T-helper 2 cell (primary cell): ENCODE data around the gene ABHD5.
A peak's percentile ranks its signal among the peaks of the same experiment; 100 is the strongest.

Experiments
- DNase-seq, 5 experiments: peaks; one replicate each; pipeline versions ENCODE4 v3.0.0 to v3.0.0-alpha.2; 2012 to 2022

ABHD5 gene

GRCh38 chr3:43759297-43759782, 68.6 kb downstream of the ABHD5 start:
- DNase-seq = no peak

- no peak for DNase-seq
Observed at GRCh38 chr3:43759938-43760337, 69.2 kb downstream of the ABHD5 start.

GRCh38 chr3:43760938-43761337, 70.2 kb downstream of the ABHD5 start:
- DNase-seq = no peak

- DNase-seq = no peak
Observed at GRCh38 chr3:43762451-43762850, 71.7 kb downstream of the ABHD5 start.

- no peak for DNase-seq
Observed at GRCh38 chr3:43764056-43764455, 73.3 kb downstream of the ABHD5 start.

GRCh38 chr3:43764471-43764870, 73.7 kb downstream of the ABHD5 start:
- no peak for DNase-seq

GRCh38 chr3:43765521-43765971, 74.8 kb downstream of the ABHD5 start:
- no peak for DNase-seq

GRCh38 chr3:43766672-43767465, 76.1 kb downstream of the ABHD5 start:
- DNase-seq = no peak

- no peak for DNase-seq
Observed at GRCh38 chr3:43768381-43768973, 77.7 kb downstream of the ABHD5 start.

GRCh38 chr3:43769097-43769884, 78.6 kb downstream of the ABHD5 start:
- DNase-seq = peak; percentile 16 to 64 (median 50)

GRCh38 chr3:43769885-43770425, 79.2 kb downstream of the ABHD5 start:
- DNase-seq = peak in 1 of 5 experiments; percentile 68

GRCh38 chr3:43770426-43771103, 79.8 kb downstream of the ABHD5 start:
- peak in 1 of 5 experiments; percentile 47 for DNase-seq

GRCh38 chr3:43771610-43772009, 80.9 kb downstream of the ABHD5 start:
- no peak for DNase-seq

GRCh38 chr3:43773273-43774094, 82.7 kb downstream of the ABHD5 start:
- DNase-seq = peak in 1 of 5 experiments; percentile 39

- no peak for DNase-seq
Observed at GRCh38 chr3:43774799-43775198, 84.1 kb downstream of the ABHD5 start.

GRCh38 chr3:43776101-43776500, 85.4 kb downstream of the ABHD5 start:
- no peak for DNase-seq

GRCh38 chr3:43779850-43780249, 89.1 kb downstream of the ABHD5 start:
- DNase-seq = no peak

- DNase-seq = no peak
Observed at GRCh38 chr3:43782541-43782940, 91.8 kb downstream of the ABHD5 start.
